HL-60/S4 treated with phorbol 12-myristate 13-acetate at 8.2 ng/mL for 4 days and 3 days (cell line): ENCODE measurements around the gene CYP2C18.
"Not testable (repeated sequence)": the region's sequence is repeated elsewhere in the genome, so short reads cannot be mapped to it uniquely, and the experiment has no call there.

Source experiments
- in situ Hi-C: fragments of 300-500 bp; cut with MboI; formaldehyde crosslinking; loops from 2 replicates; pipeline ENCODE4 v1.15.0; 2022; ENCODE audit warnings: low sequenced_read_pairs

Gene CYP2C18

GRCh38 chr10:94683214-94684054 lies at the start of gene CYP2C18:
TSS of gene CYP2C18 (plus strand) at chr10:94683729. CDS start at chr10:94683820, 91 bp downstream.
- in situ Hi-C loops = no loop called here

DNA sequence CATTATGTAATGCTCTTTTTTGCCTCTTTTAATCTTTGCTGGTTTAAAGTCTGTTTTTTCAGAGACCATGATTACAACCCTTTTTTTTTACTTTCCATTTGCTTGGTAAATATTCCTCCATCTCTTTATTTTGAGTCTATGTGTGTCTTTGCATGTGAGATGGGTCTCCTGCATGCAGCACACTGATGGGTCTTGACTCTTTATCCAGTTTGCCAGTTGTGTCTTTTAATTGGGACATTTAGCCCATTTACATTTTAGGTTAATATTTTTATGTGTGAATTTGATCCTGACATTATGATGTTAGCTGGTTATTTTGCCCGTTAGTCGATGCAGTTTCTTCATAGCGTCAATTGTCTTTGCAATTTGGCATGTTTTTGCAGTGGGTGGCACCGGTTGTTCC lies 45.4 kb upstream of the CYP2C18 start:
- in situ Hi-C loops = not testable (repeated sequence)

DNA sequence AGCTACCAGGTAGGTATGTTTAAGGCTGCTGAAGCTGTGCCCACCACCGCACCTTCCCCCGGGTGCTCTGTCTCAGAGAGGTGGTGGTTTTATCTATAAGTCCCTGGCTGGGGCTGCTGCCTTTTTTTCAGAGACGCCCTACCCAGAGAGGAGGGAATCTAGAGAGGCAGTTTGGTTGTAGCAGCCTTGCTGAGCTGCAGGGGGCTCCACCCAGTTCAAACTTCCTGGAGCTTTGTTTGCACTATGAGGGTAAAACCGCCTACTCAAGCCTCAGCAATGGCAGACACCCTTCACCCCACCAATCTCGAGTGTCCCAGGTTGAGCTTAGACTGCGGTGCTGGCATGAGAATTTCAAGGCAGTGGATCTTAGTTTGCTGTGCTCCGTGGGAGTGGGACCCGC lies 43.6 kb upstream of the CYP2C18 start:
- in situ Hi-C loops = no loop called here

- in situ Hi-C loops = no loop called here
These were observed 43.0 kb upstream of the CYP2C18 start for GRCh38 chr10:94640562-94640961.

GRCh38 chr10:94641480-94641879 lies 42.0 kb upstream of the CYP2C18 start:
- in situ Hi-C loops = no loop called here

DNA sequence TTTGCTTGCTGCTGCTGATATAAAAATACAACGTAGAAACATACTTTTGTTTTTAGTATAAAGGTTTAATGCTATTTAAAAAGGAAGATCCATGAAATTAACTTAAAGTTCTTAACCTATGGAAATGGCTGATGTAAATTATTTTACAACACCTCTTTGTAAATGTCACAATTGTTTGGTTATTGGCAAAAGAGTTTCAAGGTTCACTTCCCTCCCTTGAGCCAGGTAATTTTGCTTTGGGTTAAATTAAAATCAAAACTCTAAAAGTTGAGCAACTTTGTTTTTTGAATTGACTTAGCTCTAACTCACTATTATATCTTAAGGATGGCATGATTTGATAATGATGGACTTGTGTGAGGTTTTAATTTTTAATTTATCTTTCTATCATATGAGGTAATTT lies 39.2 kb upstream of the CYP2C18 start:
- in situ Hi-C loops = no loop called here

- in situ Hi-C loops = no loop called here
These were observed 38.2 kb upstream of the CYP2C18 start for GRCh38 chr10:94645285-94645684.

- in situ Hi-C loops = not testable (repeated sequence)
These were observed 28.3 kb upstream of the CYP2C18 start for GRCh38 chr10:94655201-94655600.

DNA sequence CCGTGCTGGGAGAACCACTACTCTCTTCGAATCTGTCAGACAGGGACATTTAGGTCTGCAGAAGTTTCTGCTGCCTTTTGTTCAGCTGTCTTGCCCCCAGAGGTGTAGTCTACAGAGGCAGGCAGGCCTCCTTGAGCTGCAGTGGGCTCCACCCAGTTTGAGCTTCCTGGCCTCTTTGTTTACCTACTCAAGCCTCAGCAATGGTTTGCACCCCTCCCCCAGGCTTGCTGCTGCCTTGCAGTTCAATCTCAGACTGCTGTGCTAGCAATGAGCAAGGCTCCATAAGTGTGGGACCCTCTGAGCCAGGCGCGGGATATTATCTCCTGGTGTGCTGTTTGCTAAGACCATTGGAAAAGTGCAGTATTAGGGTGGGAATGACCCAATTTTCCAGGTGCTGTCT lies 20.5 kb upstream of the CYP2C18 start:
- in situ Hi-C loops = not testable (repeated sequence)

DNA sequence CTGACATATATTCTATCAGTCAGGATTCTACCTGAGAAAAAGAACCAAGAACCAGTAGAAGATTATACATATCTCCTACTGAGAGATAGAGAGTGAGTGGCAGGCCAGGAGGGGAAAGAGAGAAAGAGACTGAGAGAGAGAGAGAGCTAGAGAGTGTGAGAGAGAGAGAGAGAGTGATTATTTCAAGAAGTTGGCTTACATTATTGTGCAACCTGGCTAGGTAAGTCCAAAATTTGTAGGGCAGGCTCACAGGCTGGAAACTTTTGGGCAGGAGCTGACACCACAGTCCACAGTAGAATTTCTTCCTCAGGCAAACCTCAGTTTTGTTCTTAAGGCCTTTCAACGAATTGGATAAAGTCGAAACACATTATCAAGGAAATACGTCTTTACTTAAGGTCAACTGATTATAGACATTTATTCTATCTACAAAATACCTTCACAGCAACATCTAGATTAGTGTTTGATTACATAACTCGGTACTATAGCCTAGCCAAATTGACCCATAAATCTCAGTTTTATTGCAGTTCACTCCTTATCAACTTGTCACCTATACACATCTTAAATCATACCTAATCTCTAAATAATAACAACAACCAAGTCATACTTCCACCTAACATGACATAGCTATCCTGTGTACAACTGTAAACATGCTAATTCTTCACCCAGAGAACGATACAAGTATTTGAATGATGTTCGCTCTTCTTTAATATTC lies 17.0 kb upstream of the CYP2C18 start:
- in situ Hi-C loops = no loop called here

DNA sequence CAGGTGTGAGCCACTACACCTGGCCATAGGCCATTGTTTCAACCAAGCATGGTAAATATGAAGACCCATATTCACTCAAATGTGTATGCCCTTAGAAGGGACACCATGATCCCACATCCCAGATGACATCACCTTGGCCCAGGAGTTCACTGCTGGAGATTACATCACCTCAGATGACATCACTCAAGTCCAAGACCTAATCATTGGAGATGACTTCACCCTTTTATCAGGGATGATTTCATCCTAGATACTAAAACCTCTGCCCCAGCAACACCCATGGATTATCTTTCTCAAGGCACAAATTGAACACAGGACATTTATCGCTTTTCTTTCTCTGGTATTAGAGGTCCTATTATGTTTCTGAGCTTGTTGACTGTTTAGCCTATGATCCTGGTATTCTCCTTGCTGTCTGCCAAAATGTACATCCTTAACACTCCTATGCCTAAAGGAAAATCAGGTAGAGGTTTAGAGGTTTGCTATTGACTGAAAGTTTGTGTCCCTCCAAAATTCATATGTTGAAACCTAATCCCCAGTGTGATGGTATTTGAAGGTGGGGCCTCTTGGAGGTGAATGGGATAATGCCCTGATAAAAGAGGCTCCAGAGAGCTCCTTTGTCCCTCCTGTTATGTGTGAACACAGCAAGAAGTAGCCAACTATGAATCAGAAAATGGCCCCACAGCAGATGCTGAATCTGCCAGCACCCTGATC lies 9.8 kb upstream of the CYP2C18 start:
- in situ Hi-C loops = no loop called here

- in situ Hi-C loops = no loop called here
These were observed 7.0 kb upstream of the CYP2C18 start for GRCh38 chr10:94676496-94676895.

DNA sequence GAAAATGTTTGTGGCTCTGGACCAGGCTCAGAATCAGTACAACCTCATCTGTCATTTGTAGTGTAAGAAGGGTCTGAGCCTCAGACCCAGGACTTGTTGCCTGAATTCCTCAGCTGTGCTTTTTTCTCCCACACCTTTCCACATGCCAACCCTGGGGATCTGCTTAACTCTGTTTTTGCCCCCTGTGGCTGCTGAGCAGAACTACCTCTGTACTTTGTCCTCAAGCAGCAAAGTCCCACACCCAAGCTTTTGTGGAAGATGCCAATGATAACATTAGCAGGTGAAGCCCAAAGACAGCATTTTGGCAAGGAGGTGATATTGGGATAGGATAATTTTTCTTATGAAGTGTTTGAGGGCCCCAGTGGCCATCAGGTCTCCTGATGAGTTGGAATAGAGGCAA lies 5.8 kb upstream of the CYP2C18 start:
- in situ Hi-C loops = no loop called here

DNA sequence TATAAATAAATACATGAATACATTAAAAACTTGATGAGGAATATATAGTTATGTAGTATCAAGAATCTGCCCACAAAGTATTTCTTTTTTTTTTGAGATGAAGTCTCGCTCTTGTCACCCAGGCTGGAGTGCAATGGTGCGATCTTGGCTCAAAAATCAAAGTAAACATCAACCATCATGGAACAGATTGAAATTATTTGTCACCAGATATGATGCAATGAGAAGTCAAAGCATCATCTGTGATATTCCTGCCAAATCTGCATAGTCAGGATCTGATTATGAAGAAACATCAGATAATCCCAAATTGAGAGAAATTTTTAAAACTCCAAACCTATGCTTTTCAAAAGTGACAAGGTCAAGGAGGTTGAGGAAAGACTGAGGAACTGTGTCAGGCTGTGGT lies 5.1 kb upstream of the CYP2C18 start:
- in situ Hi-C loops = no loop called here

DNA sequence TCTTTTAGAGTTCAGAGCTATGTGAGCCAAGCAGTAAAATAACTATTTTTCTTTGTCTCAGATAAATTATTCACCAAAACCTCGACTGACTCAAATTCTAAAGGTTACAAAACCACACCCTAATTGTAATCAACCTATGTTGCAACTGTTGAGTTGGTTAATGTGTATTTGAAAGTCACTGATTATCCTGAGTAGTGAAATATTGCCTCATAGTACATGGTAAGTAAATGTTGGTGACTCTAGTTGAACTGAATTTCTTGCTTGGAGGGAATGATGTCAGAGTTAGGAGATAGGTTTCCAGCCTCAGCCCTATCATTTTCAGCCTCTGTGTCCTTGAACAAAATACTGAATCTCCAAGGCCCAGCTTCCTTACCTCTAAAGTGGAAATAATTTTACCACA lies 3.0 kb upstream of the CYP2C18 start:
- in situ Hi-C loops = no loop called here

- in situ Hi-C loops = not testable (repeated sequence)
These were observed 893 bp upstream of the CYP2C18 start for GRCh38 chr10:94682636-94683035.

DNA sequence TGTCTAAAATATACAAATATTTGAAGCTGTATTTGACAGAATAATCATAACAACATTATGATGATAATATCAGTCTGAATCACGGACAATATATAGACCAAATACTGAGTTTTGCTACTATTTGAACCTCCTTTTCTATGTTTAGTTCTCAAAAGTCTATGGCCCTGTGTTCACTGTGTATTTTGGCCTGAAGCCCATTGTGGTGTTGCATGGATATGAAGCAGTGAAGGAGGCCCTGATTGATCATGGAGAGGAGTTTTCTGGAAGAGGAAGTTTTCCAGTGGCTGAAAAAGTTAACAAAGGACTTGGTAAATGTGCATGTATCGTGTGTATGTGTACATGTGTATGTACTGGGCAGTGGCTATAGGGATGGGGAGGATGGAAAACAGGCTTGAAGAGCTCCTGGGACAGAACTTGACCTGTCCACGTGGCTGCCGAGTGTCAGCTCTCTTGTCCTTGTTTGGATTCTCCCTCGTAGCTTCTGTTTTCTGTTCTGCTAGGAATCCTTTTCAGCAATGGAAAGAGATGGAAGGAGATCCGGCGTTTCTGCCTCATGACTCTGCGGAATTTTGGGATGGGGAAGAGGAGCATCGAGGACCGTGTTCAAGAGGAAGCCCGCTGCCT lies 4.2 kb downstream of the CYP2C18 start:
- in situ Hi-C loops = no loop called here

DNA sequence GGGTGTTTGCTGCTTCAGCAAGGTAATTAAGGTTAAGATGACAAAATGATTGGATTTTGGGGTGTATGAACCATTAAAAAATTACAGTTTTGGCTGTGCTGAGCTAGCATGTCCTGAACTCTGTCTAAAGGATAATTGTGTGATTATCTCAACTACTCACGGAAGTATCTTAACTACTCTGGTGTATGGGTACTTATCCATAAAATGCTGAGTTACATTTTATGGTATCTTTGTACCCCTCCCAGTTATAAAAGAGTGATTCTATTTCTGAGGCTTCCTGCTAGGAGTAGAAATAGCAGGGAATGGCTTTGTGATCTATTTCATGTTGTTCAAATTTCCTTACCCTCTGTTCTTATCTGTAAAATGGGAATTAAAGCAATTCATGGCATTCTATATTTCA lies 22.6 kb downstream of the CYP2C18 start:
- in situ Hi-C loops = no loop called here

- in situ Hi-C loops = no loop called here
These were observed 27.0 kb downstream of the CYP2C18 start for GRCh38 chr10:94710578-94710977.

DNA sequence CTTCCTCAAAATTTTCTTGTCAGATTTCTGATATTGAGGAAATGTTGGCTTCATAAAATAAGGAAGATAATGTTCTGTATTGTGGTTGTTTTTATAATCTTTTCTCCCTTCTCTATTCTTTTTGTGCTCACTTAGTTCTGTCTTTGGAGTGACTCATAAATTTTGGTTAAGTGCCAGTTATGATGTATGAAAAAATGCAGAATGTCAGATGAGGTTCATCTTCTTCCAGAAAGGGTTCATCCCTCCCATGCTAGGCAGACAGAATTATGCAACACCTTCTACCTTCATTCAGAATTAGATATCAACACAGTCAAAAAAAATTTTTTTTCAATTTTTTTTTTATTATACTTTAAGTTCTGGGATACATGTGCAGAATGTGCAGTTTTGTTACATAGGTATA lies 42.3 kb downstream of the CYP2C18 start:
- in situ Hi-C loops = no loop called here

GRCh38 chr10:94735197-94735596 lies 51.7 kb downstream of the CYP2C18 start:
- in situ Hi-C loops = no loop called here
